HG03432 (cell line): ENCODE results near the gene CLOCK.

Source experiments
- ATAC-seq: cut with Tn5 transposase; IDR thresholded peaks from one replicate; pipeline ENCODE4 v1.9.1; 2021; ENCODE audit warnings: mild to moderate bottlenecking, moderate library complexity; ENCODE audit not compliant: unreplicated experiment

Gene CLOCK

GRCh38 chr4:55431710-55432336 lies 114.9 kb downstream of the CLOCK start:
- no peak for ATAC-seq

- no peak for ATAC-seq
These were observed 121.9 kb downstream of the CLOCK start for GRCh38 chr4:55424791-55425190.

DNA sequence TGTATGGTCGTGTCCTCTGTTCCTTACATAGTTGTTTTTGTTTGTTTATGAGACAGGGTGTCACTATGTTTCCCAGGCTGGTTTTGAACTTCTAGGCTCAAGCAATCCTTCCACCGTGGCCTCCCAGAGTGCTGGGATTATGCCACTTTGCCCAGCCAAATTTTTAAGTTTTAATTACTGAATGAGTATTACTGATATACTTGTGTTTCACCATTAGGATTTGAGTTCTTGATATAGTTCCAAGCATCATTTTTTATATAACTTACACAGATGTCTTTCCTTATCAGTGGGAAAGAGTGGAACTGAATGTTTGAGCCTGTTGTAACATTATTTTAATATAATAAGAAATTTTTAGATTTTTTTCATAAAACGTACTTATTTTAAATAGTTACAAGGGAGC lies 130.5 kb downstream of the CLOCK start:
- no peak for ATAC-seq

DNA sequence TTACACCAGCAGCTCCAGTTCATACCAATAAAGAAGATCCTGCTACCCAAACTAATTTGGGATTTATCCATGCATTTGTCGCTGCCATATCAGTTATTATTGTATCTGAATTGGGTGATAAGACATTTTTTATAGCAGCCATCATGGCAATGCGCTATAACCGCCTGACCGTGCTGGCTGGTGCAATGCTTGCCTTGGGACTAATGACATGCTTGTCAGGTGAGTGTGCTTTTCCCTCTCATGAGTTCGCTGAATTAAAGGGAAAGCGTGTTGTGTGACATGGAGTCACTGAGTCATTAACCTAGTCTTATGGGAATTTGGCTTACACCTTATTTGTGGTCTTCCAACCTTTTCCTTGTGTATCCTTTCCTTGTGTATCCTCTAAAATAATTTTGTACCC lies 135.1 kb downstream of the CLOCK start:
- no peak for ATAC-seq

DNA sequence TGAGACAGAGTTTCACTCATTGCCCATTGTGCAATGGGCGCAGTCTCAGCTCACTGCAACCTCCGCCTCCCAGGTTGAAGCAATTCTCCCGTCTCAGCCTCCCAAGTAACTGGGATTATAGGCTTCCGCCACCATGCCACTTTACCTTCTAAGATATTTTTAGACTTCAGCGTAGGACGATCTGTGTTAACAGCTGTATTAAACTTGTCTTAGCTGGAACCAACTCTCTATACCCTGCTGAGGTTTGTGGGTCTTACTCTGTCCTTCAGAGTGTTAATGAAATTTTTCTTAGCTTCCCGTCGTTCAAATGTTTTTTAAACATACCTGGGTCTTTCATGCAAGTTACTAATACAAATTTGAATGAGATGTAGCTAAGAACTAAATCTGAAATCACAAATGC lies 136.3 kb downstream of the CLOCK start:
- ATAC-seq, result no peak

DNA sequence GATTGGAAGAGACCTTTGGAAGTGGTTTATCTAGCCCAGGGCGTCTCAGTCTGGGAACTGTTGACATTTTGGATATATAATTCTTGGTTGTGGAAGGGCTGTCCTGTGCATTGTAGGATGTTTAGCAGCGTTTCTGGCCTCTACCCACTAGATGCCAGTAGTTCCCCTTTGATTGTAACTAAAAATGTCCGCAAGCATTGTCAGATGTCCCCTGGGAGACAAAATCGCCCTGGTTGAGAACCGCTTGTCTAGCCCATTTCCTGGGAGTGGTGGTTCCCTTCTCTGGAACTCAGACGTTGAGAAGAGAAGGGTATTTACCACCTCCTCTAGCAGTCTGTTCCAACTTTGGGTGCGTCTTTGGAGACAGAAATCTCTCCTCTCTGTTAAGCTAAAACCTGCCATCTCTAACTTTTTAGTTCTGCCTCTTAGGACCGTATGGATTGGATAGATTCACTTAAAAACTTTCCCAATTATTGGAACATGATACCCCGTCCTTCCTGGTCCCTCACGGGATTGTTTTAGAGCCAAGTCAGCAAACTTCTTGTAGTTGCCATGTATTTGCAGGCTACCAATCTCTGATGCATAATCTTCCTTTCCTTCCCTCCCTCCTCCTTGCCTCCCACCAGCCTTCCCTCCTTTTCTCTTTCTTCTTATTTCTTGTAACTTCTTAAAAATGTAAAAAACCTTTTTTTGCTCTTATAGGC lies 137.1 kb downstream of the CLOCK start:
- peak; percentile 86 for ATAC-seq

DNA sequence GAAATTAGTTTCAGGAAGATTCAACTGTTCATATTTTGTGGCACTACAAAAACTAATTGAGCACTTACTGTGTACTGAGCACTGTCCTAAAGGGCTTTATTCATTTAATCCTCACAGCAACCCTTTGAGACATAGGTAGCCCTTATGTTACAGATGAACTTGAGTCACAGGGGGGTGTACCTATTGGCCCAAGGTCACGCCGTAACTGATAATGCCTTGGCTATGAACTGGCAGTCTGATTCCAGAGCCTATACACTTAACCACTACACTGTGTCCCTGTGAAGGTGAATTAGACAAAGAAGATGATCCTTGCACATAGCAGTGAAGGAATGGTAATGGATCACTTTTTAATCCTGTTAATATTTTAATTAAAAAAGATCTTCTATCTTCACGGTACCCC lies 138.9 kb downstream of the CLOCK start:
- no peak for ATAC-seq

- ATAC-seq, result no peak
These were observed 139.6 kb downstream of the CLOCK start for GRCh38 chr4:55407119-55407518.

DNA sequence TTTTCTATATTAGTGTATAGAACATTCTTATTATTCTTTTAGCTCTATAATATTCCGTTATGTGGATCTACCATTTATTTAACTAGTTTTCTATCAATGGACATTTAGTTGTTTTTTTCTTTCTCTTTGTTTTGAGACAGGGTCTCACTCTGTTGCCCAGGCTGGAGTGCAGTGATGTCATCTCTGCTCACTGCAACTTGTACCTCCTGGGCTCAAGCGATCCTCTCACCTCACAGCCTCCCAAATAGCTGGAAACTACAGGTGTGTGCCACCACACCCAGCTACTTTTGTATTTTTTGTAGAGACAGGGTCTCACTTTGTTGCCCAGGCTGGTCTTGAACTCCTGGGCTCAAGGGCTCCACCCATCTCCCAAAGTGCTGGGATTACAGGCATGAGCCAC lies 140.2 kb downstream of the CLOCK start:
- ATAC-seq, result no peak

DNA sequence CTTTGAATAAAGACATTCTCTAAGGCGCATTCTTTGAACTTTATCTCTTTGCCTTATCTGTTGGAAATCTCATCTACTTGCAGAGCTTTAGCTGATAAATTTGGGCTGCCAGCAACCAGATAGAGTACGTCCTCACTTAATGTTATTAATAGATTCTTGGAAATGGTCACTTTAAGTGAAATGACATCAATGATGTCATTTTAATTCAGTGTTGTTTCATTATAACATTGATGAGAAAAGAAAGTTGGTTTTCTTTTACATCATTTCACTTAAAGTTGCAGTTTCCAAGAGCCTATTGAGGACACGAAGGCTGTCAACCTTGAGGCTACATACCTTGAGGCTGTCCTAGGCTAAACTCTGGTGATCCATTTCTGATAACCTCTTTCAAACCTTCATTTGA lies 141.6 kb downstream of the CLOCK start:
- no peak for ATAC-seq

DNA sequence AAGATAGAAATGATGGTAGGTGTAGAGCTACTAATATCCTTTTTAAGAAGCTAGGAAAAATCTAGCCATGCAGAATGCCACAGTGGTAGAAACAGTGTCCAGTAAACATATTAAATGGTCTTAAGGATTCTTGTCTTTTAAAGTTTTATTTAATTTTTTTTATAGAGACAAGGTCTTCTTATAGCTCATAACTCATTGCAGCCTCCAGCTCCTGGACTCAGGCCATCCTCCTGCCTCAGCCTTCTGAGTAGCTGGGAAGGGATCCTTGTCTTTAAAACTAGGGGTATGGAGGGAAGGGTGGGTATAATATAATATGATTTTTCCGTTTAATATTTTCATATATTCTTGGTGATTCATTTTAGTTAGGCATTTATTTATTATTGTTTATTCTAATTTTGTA lies 147.1 kb downstream of the CLOCK start:
- ATAC-seq, result no peak

GRCh38 chr4:55398966-55399365 lies 147.7 kb downstream of the CLOCK start:
- ATAC-seq, result no peak

DNA sequence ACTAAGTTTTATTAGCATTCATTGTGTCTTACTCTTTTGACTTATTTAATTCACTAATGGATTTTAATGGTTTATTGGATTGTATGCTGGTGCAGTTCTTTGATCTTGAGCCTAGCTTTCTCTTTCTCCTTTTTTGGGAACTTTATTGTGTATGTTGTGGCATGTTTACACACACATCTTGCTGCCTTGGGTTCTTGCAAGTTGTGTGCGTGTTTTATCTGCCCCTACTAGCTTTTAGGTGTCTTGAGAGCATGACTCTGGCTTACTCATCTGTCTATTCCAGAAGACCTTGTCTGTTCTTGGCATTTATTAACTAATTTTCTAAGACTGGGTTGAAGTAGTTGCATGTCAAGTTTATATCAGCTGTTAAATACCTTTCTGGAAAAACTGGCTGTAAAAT lies 148.2 kb downstream of the CLOCK start:
- no peak for ATAC-seq

DNA sequence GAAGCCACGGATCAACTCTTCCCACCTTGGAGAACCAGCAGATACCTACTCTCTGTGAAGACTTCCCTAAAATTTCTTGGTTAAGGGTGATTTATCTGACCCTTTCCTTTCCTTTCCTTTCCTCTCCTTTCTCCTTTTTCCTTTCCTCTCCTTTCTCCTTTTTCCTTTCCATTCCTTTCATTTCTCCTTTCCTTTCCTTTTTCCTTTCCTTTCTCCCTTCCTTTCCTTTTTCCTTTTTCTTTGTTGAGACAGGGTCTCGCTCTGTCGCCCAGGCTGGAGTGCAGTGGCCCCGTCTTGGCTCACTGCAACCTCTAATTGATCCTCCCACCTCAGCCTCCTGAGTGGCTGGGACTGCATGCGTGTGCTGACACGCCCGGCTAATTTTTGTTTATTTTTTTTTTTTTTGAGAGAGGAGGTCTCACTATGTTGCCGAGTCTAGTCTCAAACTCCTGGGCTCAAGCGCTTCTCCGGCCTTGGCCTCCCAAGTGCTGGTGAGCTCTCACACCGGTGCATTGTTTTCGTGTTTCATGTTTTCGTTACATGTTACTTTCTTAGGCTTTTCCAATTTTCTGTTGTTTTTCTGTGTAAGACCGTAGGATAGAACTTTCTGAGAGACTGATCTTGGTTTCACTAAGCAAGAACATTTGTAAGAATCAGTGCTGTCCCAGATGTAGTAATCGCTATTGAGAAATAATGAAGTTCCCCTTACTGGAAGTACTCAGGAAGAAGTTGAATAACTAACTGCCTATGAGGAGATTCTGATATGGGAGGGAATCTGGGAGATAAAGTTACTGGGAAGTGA lies 149.0 kb downstream of the CLOCK start:
- ATAC-seq, result no peak

DNA sequence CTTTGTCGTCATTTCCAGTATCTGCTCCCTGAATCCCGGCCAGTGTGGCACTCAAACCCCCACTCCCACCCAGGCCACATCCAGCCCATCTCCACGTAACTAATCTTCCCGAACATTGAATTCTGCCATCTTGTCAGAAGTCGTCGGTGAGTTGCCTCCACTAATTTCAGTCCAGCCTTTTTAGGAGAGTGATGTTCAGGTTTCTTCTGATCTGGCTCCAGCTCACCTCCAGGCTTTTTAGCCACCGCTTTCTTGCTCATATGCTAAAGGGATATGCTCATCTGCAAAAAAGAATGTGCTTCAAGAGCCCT lies 149.6 kb downstream of the CLOCK start:
- no peak for ATAC-seq

GRCh38 chr4:55396308-55397125 lies 150.2 kb downstream of the CLOCK start:
- peak; percentile 36 for ATAC-seq

GRCh38 chr4:55395529-55396307 lies 151.0 kb downstream of the CLOCK start, which contains the start of gene TMEM165:
Gene TMEM165 (plus strand): TSS chr4:55395957. CDS start chr4:55396190, 233 bp downstream.
- peak; percentile 96 for ATAC-seq

DNA sequence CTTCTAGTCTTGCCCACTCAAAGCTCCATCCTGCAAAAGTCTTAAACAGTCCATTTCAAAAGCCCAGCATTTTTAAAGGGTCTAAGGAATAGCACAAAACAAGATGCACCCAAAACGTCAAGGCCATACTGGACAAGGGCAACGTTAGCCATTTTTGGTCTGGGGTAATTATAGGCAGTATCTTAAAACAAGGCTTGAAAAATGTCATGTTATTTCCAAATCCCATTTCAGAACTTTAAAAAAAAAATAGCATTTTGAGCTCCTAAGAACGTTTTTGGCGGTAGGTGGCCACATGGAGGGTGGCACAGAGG lies 151.5 kb downstream of the CLOCK start:
- ATAC-seq, result no peak

GRCh38 chr4:55393461-55394320 lies 153.0 kb downstream of the CLOCK start:
- no peak for ATAC-seq

GRCh38 chr4:55386840-55387239 lies 159.9 kb downstream of the CLOCK start:
- ATAC-seq, result no peak
